Right atrium auricular region (tissue), 2 donors: Measurements from ENCODE around the gene TNFAIP3. TPM values are rescaled to one million over a fixed set of nuclear protein-coding genes. Genes with fewer than 3 reads are reported as not detected.
"Not testable (repeated sequence)": the region's sequence is repeated elsewhere in the genome, so short reads cannot be mapped to it uniquely, and the experiment has no call there.

ENCODE experiments used
- DNase-seq: peaks from one replicate; pipeline ENCODE4 v3.0.0-alpha.2; 2019; ENCODE audit warnings: low spot score
- H3K27ac ChIP-seq, 2 donors: fragments of 200-600 bp; sonication (generic); 1 replicate in 1 of 2; 2 replicates in 1 of 2; pipeline ENCODE4 v1.5.1; 2016 to 2019
- H3K27me3 ChIP-seq, 2 donors: fragments of 200-600 bp; sonication (generic); one replicate each; pipeline versions ENCODE4 v1.5.1 to v1.6.0; 2017 to 2019
- H3K36me3 ChIP-seq: fragments of 200-600 bp; sonication (generic); one replicate; pipeline ENCODE4 v1.5.1; 2016
- H3K4me1 ChIP-seq, 2 donors: fragments of 200-600 bp; sonication (generic); one replicate each; pipeline versions ENCODE4 v1.5.1 to v1.6.0; 2017 to 2019
- H3K4me3 ChIP-seq, 2 donors: fragments of 200-600 bp; sonication (generic); 1 replicate in 1 of 2; 2 replicates in 1 of 2; pipeline ENCODE4 v1.5.1; 2017 to 2019; ENCODE audit warnings: mild to moderate bottlenecking in 1 of 2, moderate library complexity in 1 of 2
- H3K9me3 ChIP-seq, 2 donors: fragments of 200-600 bp; sonication (generic); one replicate each; pipeline ENCODE4 v1.5.1; 2019
- CTCF ChIP-seq, 2 donors: fragments of 200-600 bp; sonication (generic); IDR thresholded peaks; one replicate each; pipeline ENCODE4 v1.5.1; 2019; ENCODE audit warnings: antibody characterized with exemption in 2 of 2
- total RNA-seq, 2 donors: library from RNA; depleted of rRNA; stranded (reverse); fragments of >200 nt; gene quantifications; one replicate each; pipeline ENCODE4 v1.1.0, GENCODE V29; 2016

Gene TNFAIP3
- total RNA-seq, 2 donors from 2014 or later = 8.5 to 14.5 TPM

DNA sequence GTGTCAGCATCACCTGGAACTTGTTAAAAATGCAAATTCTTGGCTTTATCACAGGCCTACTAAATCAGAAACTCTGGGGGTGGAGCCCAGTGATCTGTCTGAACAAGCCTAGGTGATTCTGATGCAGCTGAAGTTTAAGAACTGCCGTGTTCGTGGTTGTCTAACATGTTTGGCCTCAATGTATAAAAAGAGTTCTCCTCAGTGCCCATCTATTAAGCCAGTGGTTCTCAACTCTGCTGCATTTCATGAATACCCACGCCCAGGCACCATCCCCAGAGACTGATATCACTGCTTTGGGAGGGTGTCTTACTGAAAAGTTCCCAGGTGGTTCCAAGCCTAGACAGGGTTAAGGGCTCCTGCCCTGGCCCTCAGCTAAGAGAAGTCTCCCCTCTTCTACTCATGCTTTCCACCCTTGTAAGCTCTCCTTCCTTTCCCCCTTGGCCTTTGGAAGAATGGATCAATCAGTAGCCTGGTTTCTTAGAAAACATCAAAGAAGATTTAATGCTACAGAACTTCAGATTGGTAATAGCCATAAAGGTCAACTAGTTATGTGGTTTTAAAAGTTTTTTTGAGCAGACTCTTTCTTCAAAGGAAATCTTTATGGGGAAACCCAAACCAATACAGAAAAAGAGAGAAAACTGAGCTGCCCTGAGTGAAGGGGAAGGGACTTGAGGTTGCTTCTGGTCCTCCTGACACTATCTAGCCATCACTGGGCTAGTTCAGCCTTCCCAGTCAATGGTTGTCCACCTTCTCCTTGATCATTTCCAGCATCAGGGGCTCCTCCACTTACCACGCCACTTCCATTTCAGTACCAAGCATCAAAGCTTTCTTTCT, 38.9 kb upstream of the TNFAIP3 start:
- no peaks in the 10 kb centered on the region for H3K36me3 ChIP-seq
- DNase-seq = no peak
- peaks cover 0 to 14% of the 10 kb centered on the region in 2 donors for H3K4me1 ChIP-seq
- H3K4me3 ChIP-seq = no peak overlapping the region
- H3K27ac ChIP-seq = no peak overlapping the region
- no peaks in the 10 kb centered on the region for H3K27me3 ChIP-seq
- H3K9me3 ChIP-seq = no peaks in the 10 kb centered on the region
- no peak for TF ChIP-seq CTCF (IDR thresholded peaks at IDR 0.05)

DNA sequence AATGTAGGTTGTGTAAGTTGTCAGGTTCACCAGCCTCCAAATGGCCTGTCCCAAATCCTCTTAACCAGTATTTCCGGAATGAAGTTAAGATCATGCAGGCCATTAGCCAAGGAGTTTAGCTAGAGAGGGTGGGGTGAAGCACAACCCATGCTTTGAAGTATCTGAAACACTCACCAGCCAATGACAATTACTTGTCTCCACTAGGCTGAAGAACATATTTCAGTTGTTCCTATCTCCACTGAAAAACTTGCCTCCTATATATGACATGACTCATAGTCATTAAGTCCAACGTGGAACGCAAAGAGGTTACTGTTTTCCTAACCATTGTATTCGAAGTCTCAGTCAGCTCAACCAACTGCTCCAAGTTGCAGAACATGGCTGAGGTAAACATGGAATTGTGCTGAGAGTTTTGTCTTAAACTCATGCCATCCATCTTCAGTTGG, 37.4 kb upstream of the TNFAIP3 start:
- H3K27me3 ChIP-seq = no peaks in the 10 kb centered on the region
- TF ChIP-seq CTCF (IDR thresholded peaks at IDR 0.05) = no peak
- H3K4me1 ChIP-seq = no peaks in the 10 kb centered on the region
- DNase-seq = no peak
- H3K36me3 ChIP-seq = no peaks in the 10 kb centered on the region
- no peaks in the 10 kb centered on the region for H3K9me3 ChIP-seq
- H3K27ac ChIP-seq = no peak overlapping the region
- no peak overlapping the region for H3K4me3 ChIP-seq

DNA sequence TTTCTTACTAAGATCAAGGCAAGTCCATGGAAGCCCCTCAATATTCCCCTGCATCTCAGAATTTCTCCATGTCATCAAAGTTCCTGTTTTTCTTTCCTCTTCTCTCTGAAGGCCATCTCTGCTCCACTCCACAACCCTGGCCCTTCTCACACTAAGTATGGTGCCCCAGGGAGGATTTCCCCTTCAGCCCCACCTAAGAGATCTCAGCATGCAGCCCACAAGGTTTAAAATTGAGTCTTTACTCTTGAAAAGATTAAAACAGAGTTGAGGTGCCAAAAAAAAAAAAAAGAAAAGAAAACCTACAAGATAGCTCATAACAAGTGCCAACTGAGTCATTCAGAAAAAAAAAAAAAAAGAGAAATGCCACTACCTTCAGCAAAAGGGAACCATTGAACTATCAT, 36.5 kb upstream of the TNFAIP3 start:
- no peaks in the 10 kb centered on the region for H3K9me3 ChIP-seq
- TF ChIP-seq CTCF (IDR thresholded peaks at IDR 0.05) = no peak
- H3K4me1 ChIP-seq = no peaks in the 10 kb centered on the region
- H3K27ac ChIP-seq = no peak overlapping the region
- H3K27me3 ChIP-seq = no peaks in the 10 kb centered on the region
- no peak for DNase-seq
- no peak overlapping the region for H3K4me3 ChIP-seq
- H3K36me3 ChIP-seq = no peaks in the 10 kb centered on the region

DNA sequence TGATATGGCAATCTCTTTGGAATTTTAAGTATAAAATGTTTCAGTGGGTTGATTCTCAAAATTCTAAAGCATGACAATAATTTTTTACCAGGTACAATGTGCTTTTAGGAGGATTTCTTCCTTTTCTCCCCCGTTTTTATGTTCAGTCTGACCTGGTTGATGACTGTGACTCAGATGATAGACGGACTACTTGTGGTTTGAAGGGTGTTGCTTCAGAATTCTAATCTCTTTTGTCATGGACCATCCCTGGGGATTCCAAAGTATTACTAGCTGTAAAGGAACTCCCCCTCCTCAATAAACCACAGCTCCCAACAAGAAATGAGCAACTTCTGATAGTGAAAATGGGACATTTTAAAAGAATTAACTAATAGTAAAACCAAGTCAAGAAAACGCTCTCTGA, 34.9 kb upstream of the TNFAIP3 start:
- no peak overlapping the region for H3K4me3 ChIP-seq
- no peak for DNase-seq
- no peak overlapping the region for H3K27ac ChIP-seq
- H3K27me3 ChIP-seq = no peaks in the 10 kb centered on the region
- H3K4me1 ChIP-seq = no peaks in the 10 kb centered on the region
- H3K9me3 ChIP-seq = no peaks in the 10 kb centered on the region
- TF ChIP-seq CTCF (IDR thresholded peaks at IDR 0.05) = no peak
- no peaks in the 10 kb centered on the region for H3K36me3 ChIP-seq

GRCh38 chr6:137834508-137834907, 32.6 kb upstream of the TNFAIP3 start:
- no peak for TF ChIP-seq CTCF (IDR thresholded peaks at IDR 0.05)
- Histone ChIP-seq H3K27ac (no peak overlapping the region), H3K4me3 (no peak overlapping the region), H3K9me3 (no peaks in the 10 kb centered on the region), H3K27me3 (no peaks in the 10 kb centered on the region), H3K4me1 (no peaks in the 10 kb centered on the region), H3K36me3 (no peaks in the 10 kb centered on the region)
- DNase-seq = no peak

DNA sequence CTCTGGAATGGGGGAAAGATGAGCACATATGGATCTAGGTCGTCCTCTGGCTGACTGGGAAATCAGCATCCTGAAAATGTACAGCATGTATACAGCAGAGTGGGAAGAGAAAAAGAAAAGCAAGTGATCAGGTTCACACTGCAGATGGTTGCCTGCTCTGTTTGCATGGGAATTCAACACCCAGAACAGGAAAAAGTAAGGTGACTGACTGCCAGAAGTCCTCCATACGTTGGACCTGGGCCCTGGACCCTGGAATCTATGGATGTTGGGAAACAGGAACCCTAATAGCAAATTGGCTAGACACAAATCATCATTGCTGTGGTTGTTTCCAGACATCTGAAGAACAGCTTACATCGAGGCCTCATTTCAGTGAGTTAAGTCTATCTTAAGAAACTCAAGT, 30.3 kb upstream of the TNFAIP3 start:
- DNase-seq = no peak
- Histone ChIP-seq H3K4me1 (no peaks in the 10 kb centered on the region), H3K27me3 (no peaks in the 10 kb centered on the region), H3K36me3 (no peaks in the 10 kb centered on the region), H3K4me3 (no peak overlapping the region), H3K27ac (no peak overlapping the region), H3K9me3 (peaks cover 0 to 7% of the 10 kb centered on the region in 2 donors)
- no peak for TF ChIP-seq CTCF (IDR thresholded peaks at IDR 0.05)

DNA sequence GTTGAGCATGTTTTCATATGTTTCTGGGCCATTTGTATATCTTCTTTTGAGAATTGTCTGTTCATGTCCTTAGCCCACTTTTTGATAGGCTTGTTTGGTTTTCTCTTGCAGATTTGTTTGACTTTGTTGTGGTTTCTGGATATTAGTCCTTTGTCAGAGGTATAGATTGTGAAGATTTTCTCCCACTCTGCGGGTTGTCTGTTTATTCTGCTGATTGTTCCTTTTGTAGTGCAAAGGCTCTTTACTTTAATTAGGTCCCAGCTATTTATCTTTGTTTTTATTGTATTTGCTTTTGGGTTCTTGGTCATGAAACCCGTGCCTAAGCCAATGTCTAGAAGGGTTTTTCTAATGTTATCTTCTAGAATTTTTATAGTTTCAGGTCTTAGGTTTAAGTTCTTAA, 29.0 kb upstream of the TNFAIP3 start:
- not testable (repeated sequence) for H3K9me3 ChIP-seq, H3K36me3 ChIP-seq, H3K4me1 ChIP-seq, H3K4me3 ChIP-seq, H3K27me3 ChIP-seq, DNase-seq, H3K27ac ChIP-seq

GRCh38 chr6:137838597-137838996, 28.5 kb upstream of the TNFAIP3 start:
- not testable (repeated sequence) for H3K27ac ChIP-seq, H3K27me3 ChIP-seq, H3K4me3 ChIP-seq, H3K9me3 ChIP-seq, DNase-seq, H3K36me3 ChIP-seq, H3K4me1 ChIP-seq
